Measurements from ENCODE around the gene DBNDD1. TPM values are rescaled to one million over a fixed set of nuclear protein-coding genes. Genes with fewer than 3 reads are reported as not detected.

Gene DBNDD1
- total RNA-seq, 1 experiment from 2014 or later: 64.6 TPM

DNA sequence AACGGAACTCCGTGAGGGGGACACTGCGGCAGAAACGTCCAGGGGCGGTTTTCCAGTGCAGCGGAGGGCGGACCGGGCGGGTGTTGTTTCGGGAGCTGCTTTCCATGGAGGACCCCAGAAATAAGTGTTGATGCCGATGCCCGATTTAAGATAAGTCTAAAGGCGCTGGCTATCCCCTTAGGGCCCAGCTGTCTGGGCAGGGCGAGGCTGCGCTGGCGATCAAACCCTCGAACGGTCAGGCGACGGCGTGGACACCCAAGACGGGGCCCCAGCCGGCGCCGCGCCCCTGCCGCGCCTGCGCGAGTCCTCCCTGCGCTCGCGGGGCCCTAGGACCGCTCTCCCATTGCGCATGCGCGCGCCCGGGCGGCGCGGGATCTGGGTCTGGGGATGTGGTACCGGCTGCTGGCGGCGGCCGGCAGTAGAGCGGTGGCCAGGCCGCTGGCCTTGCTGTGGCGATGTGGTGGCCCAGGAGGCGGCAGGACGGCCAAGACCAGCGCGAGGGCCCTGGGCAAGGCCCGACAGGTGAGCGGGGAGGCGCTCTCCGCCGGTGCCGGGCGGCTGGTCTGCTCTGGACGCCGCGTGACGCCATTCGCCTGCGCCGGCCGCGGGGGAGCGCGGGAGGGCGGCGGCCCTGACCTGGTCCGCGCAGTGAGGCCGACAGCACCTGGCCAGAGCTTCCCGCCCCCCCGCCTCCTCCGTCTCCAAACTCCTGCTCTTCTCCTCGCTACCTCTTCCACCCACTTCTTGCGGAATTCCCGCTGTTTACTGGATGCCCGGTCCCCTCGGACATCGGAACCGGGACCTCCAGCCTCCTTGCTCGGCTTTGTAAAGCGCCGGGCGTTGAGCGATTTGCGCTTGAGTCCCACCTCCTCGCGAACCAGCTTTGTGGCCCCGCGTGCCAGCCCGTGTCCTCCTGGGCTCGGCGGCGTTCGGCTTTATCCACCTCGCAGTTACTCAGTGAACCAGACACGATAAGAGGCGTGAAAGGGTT lies 46.7 kb downstream of the DBNDD1 start:
- peaks cover 7% of the 10 kb centered on the region for H3K36me3 ChIP-seq (ENCODE audit: control insufficient read depth, insufficient read depth, low read length)
- Mint-ChIP-seq H3K27ac (ENCODE audit: unreplicated experiment) (peak overlapping the region; percentile 100), H3K9me3 (ENCODE audit: unreplicated experiment) (no peaks in the 10 kb centered on the region), H3K4me3 (ENCODE audit: unreplicated experiment) (peak overlapping the region; percentile 100), H3K36me3 (ENCODE audit: insufficient read depth, unreplicated experiment) (peaks cover 63% of the 10 kb centered on the region), H3K4me1 (ENCODE audit: low read depth, unreplicated experiment) (peaks cover 28% of the 10 kb centered on the region), H3K27me3 (ENCODE audit: insufficient read depth, unreplicated experiment) (no peaks in the 10 kb centered on the region)
- no peaks in the 10 kb centered on the region for H3K9me3 ChIP-seq
- CTCF ChIA-PET: interaction anchor here (0.6 to 1.9 kb wide), 4 partner anchors 46 to 160 kb away, joined by 3 to 5 read pairs (median 4); partner anchors contain the start of gene MC1R
- BruUV-seq (replicated peaks): no TSS peak
- TF ChIP-seq, protein P1, sequence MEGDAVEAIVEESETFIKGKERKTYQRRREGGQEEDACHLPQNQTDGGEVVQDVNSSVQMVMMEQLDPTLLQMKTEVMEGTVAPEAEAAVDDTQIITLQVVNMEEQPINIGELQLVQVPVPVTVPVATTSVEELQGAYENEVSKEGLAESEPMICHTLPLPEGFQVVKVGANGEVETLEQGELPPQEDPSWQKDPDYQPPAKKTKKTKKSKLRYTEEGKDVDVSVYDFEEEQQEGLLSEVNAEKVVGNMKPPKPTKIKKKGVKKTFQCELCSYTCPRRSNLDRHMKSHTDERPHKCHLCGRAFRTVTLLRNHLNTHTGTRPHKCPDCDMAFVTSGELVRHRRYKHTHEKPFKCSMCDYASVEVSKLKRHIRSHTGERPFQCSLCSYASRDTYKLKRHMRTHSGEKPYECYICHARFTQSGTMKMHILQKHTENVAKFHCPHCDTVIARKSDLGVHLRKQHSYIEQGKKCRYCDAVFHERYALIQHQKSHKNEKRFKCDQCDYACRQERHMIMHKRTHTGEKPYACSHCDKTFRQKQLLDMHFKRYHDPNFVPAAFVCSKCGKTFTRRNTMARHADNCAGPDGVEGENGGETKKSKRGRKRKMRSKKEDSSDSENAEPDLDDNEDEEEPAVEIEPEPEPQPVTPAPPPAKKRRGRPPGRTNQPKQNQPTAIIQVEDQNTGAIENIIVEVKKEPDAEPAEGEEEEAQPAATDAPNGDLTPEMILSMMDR (IDR thresholded peaks at IDR 0.05; ENCODE audit: insufficient read depth in 1 of 2, low read depth in 1 of 2, low read length in 1 of 2, severe bottlenecking in 1 of 2, unreplicated experiment in 1 of 2): no peak
- POLR2A ChIA-PET: interaction anchor here (0.6 to 1.9 kb wide), 4 partner anchors 25 to 427 kb away, joined by 3 to 13 read pairs (median 6); partner anchors contain the start of gene TUBB3
- H3K4me1 ChIP-seq: peaks cover 14% of the 10 kb centered on the region
- no peaks in the 10 kb centered on the region for H3K27me3 ChIP-seq (replicated peaks; ENCODE audit: control insufficient read depth, insufficient read depth, low read length)
- intact Hi-C loops (cut with micrococcal nuclease; ENCODE audit: unreplicated experiment): loop anchor here (2.0 kb wide), 1 partner anchor 46 kb away; the partner anchor contains the start of gene DBNDD1
- peak overlapping the region; percentile 99 for H3K4me3 ChIP-seq (ENCODE audit: low read depth, low read length)
- DNase-seq: peak; percentile 92 to 96

GRCh38 chr16:89971495-89972243 lies 47.6 kb downstream of the DBNDD1 start:
- H3K9me3 ChIP-seq: no peaks in the 10 kb centered on the region
- POLR2A ChIA-PET: interaction anchor here (0.6 to 0.9 kb wide), 3 partner anchors 24 to 426 kb away, joined by 3 to 7 read pairs (median 4); partner anchors contain the start of gene DEF8
- peak overlapping the region; percentile 99 for H3K4me3 ChIP-seq (ENCODE audit: low read depth, low read length)
- TSS peak; percentile 64 for BruUV-seq (replicated peaks)
- Mint-ChIP-seq H3K27me3 (ENCODE audit: insufficient read depth, unreplicated experiment) (no peaks in the 10 kb centered on the region), H3K9me3 (ENCODE audit: unreplicated experiment) (no peaks in the 10 kb centered on the region), H3K27ac (ENCODE audit: unreplicated experiment) (peak overlapping the region; percentile 100), H3K4me3 (ENCODE audit: unreplicated experiment) (peak overlapping the region; percentile 100), H3K4me1 (ENCODE audit: low read depth, unreplicated experiment) (peaks cover 28% of the 10 kb centered on the region), H3K36me3 (ENCODE audit: insufficient read depth, unreplicated experiment) (peaks cover 54% of the 10 kb centered on the region)
- H3K36me3 ChIP-seq (ENCODE audit: control insufficient read depth, insufficient read depth, low read length): peaks cover 8% of the 10 kb centered on the region
- peaks cover 14% of the 10 kb centered on the region for H3K4me1 ChIP-seq
- CTCF ChIA-PET: interaction anchor here (1.9 kb wide), 1 partner anchor 53 kb away, joined by 5 read pairs; the partner anchor contains the start of gene MC1R
- intact Hi-C loops (cut with micrococcal nuclease; ENCODE audit: unreplicated experiment): loop anchor here (2.0 kb wide), 1 partner anchor 47 kb away; the partner anchor contains the start of gene DBNDD1
- no peaks in the 10 kb centered on the region for H3K27me3 ChIP-seq (replicated peaks; ENCODE audit: control insufficient read depth, insufficient read depth, low read length)
- TF ChIP-seq, protein P1 (IDR thresholded peaks at IDR 0.05; ENCODE audit: insufficient read depth in 1 of 2, low read depth in 1 of 2, low read length in 1 of 2, severe bottlenecking in 1 of 2, unreplicated experiment in 1 of 2): no peak
- DNase-seq: no peak
